GM12878 (cell line): ENCODE results near the gene UHRF1. TPM values are rescaled to one million over a fixed set of nuclear protein-coding genes. Genes with fewer than 3 reads are reported as not detected.

Experiments
- ATAC-seq: fragments of 200-7000 bp; cut with Tn5 transposase; 3 replicates; pipeline ENCODE4 v1.9.1; 2020; ENCODE audit warnings: mild to moderate bottlenecking, moderate library complexity
- BruUV-seq: library from RNA; stranded (reverse); fragments of 400-500 nt; replicated peaks from 2 replicates; lab custom pipeline; 2021; lab: Mats Ljungman, UMichigan
- CTCF ChIA-PET: fragments of 300-600 bp; sonication (Branson Sonifier 250); formaldehyde crosslinking; extraction: SDS; loops from one replicate; lab custom pipeline; 2021; ENCODE audit warnings: inconsistent platforms; lab: Yijun Ruan, JAX
- POLR2A ChIA-PET: fragments of 350-600 bp; formaldehyde crosslinking; extraction: SDS; loops from one replicate; lab custom pipeline; 2021; ENCODE audit warnings: inconsistent platforms; lab: Charles Lee
- RAD21 ChIA-PET: fragments of 300-600 bp; sonication (Branson Sonifier 250); formaldehyde crosslinking; loops from one replicate; lab custom pipeline; 2023; ENCODE audit warnings: antibody characterized with exemption; ENCODE audit not compliant: unreplicated experiment; lab: Charles Lee
- SMC1A ChIA-PET: fragments of 300-600 bp; sonication (Branson Sonifier 250); formaldehyde crosslinking; loops from one replicate; lab custom pipeline; 2023; ENCODE audit not compliant: unreplicated experiment, uncharacterized antibody; lab: Charles Lee
- DNase-seq: peaks from one replicate; pipeline ENCODE4 v3.0.0-alpha.2; 2011; ENCODE audit warnings: low read depth, low spot score
- FAIRE-seq: peaks from 3 replicates; lab custom pipeline; 2011; peaks lifted over from hg19 to GRCh38; lab: Jason Lieb, UNC
- H2AFZ ChIP-seq: 2 replicates; pipeline ENCODE4 v1.6.0; 2011; ENCODE audit warnings: low read depth, low read length, control low read depth; ENCODE audit not compliant: control insufficient read depth
- H3K27ac ChIP-seq: 2 replicates; pipeline ENCODE4 v1.5.1; 2011; ENCODE audit warnings: control low read depth; ENCODE audit not compliant: control insufficient read depth, insufficient read depth
- H3K27me3 ChIP-seq, 2 experiments: replicated peaks in 1 of 2; 2 replicates each; pipeline versions ENCODE4 v1.6.0 to v1.6.1; 2011; ENCODE audit warnings: low read length in 1 of 2; ENCODE audit not compliant: control insufficient read depth in 2 of 2, insufficient read depth in 2 of 2
- H3K36me3 ChIP-seq, 2 experiments: 2 replicates each; pipeline ENCODE4 v1.5.1; 2011; ENCODE audit warnings: low read length in 1 of 2; ENCODE audit not compliant: control insufficient read depth in 2 of 2, insufficient read depth in 2 of 2
- H3K4me1 ChIP-seq: 2 replicates; pipeline ENCODE4 v1.6.1; 2011; ENCODE audit warnings: mild to moderate bottlenecking, low read length, moderate library complexity, mixed read lengths; ENCODE audit not compliant: control insufficient read depth, insufficient read depth
- H3K4me2 ChIP-seq: 2 replicates; pipeline ENCODE4 v1.6.0; 2011; ENCODE audit warnings: control low read depth; ENCODE audit not compliant: control insufficient read depth, insufficient read depth
- H3K4me3 ChIP-seq: fragments of 200-600 bp; sonication (generic); 2 replicates; pipeline ENCODE4 v1.5.1; 2016
- H3K79me2 ChIP-seq: 2 replicates; pipeline ENCODE4 v1.6.0; 2011; ENCODE audit warnings: low read length; ENCODE audit not compliant: control insufficient read depth, insufficient read depth
- H3K9ac ChIP-seq: 2 replicates; pipeline ENCODE4 v1.8.0; 2011; ENCODE audit warnings: low read length, control low read depth, mixed read lengths; ENCODE audit not compliant: control insufficient read depth, insufficient read depth
- H3K9me3 ChIP-seq: replicated peaks from 3 replicates; pipeline ENCODE4 v1.5.1; 2011; ENCODE audit warnings: mild to moderate bottlenecking, low read length; ENCODE audit not compliant: control insufficient read depth, insufficient read depth
- H4K20me1 ChIP-seq: 2 replicates; pipeline ENCODE4 v1.6.0; 2011; ENCODE audit not compliant: control insufficient read depth, insufficient read depth
- EED ChIP-seq: sonication (generic); IDR thresholded peaks from 2 replicates; pipeline ENCODE4 v1.6.1; 2016; ENCODE audit warnings: antibody characterized with exemption, low read depth
- HSF1 ChIP-seq: fragments of 150-350 bp; IDR thresholded peaks from 2 replicates; pipeline ENCODE4 v1.6.1; 2014; ENCODE audit warnings: mild to moderate bottlenecking, low read depth, low read length
- MEF2B ChIP-seq: fragments of 450-650 bp; IDR thresholded peaks from 2 replicates; pipeline ENCODE4 v1.6.1; 2018; ENCODE audit warnings: mild to moderate bottlenecking, moderate library complexity; ENCODE audit not compliant: partially characterized antibody, poor library complexity, severe bottlenecking
- NR2C2 ChIP-seq: IDR thresholded peaks from 2 replicates; pipeline ENCODE4 v1.6.1; 2011; ENCODE audit warnings: borderline replicate concordance, low read depth; ENCODE audit not compliant: control insufficient read depth, insufficient read length
- RAD51 ChIP-seq: fragments of 450-650 bp; IDR thresholded peaks from 2 replicates; pipeline ENCODE4 v1.6.1; 2016; ENCODE audit warnings: moderate library complexity, mild to moderate bottlenecking, inconsistent platforms
- STAT1 ChIP-seq: fragments of 450-650 bp; conservative IDR thresholded peaks from 2 replicates; pipeline ENCODE4 v1.6.1; 2014; ENCODE audit warnings: antibody characterized with exemption, mild to moderate bottlenecking
- ZNF207 ChIP-seq: fragments of 450-650 bp; IDR thresholded peaks from 2 replicates; pipeline ENCODE4 v1.6.1; 2014; ENCODE audit warnings: antibody characterized with exemption, mild to moderate bottlenecking, borderline replicate concordance
- ZNF274 ChIP-seq: IDR thresholded peaks from one replicate; pipeline ENCODE4 v1.8.0; 2011; ENCODE audit not compliant: insufficient read length, insufficient read depth
- WGBS: methylation state at CpG from one replicate; pipeline ENCODE4 v1.1.6; 2016; ENCODE audit warnings: low lambda C conversion rate; ENCODE audit not compliant: insufficient replicate concordance, insufficient coverage; ENCODE audit errors: missing lambda C conversion rate; 5-methylcytosine and 5-hydroxymethylcytosine counted together
- in situ Hi-C: fragments of 300-500 bp; cut with MboI; formaldehyde crosslinking; loops from 9 replicates; pipeline ENCODE4 v1.14.3; 2018; ENCODE audit warnings: mixed read lengths
- intact Hi-C: fragments of 100-400 bp; cut with micrococcal nuclease; formaldehyde crosslinking; loops from one replicate; pipeline ENCODE4 v1.14.2; 2022; ENCODE audit not compliant: unreplicated experiment
- polyA plus RNA-seq, 11 experiments: library from polyadenylated mRNA; depleted of rRNA in 4 of 11; unstranded in 6 of 11; stranded (reverse) in 5 of 11; fragments of >200 nt; fragmentation: Nextera tagmentation in 4 of 11; fragmentation: Illumina TruSeq in 1 of 11; extraction: Ambion mirVana in 4 of 11; extraction: Trizol in 1 of 11; gene quantifications; 1 replicate in 1 of 11; 2 replicates in 10 of 11; pipeline versions ENCODE4 v1.2.1 to v1.2.3, GENCODE V29; 2011 to 2016; ENCODE audit warnings: inconsistent platforms in 2 of 11, missing spikeins in 2 of 11, low read depth in 1 of 11
- total RNA-seq, 4 experiments: library from RNA; depleted of rRNA in 3 of 4; stranded (reverse); fragments of >200 nt in 3 of 4; fragmentation: Illumina TruSeq in 1 of 4; extraction: Trizol in 1 of 4; gene quantifications; 2 replicates each; pipeline versions ENCODE4 v1.2.1 to v1.2.3, GENCODE V29; 2013 to 2021

The UHRF1 gene
- total and polyA plus RNA-seq, 10 of the 15 experiments (the other 5 are each of a cell fraction or from before 2014, with no cell fraction given): 13.0 to 109 (median 37.7) TPM

GRCh38 chr19:5002143-5002542, 92.8 kb downstream of the UHRF1 start:
- Histone ChIP-seq H3K9ac (no peak overlapping the region), H3K4me2 (no peak overlapping the region), H2AFZ (no peak overlapping the region), H3K36me3 (peaks cover 4 to 9% of the 10 kb centered on the region in 2 experiments; a peak in 3 of 4 replicates), H3K4me3 (no peak overlapping the region), H3K27ac (no peak overlapping the region), H3K27me3 (no peaks in the 10 kb centered on the region), H3K4me1 (no peaks in the 10 kb centered on the region), H3K9me3 (no peaks in the 10 kb centered on the region; the same call in 2 of the 3 replicates), H4K20me1 (no peaks in the 10 kb centered on the region), H3K79me2 (peaks cover 29% of the 10 kb centered on the region)
- ChIA-PET POLR2A (no interaction called here), CTCF (interaction anchor here (0.8 to 1.9 kb wide), 6 partner anchors 9 to 44 kb away, joined by 3 to 20 read pairs (median 5); no protein-coding TSS in a partner anchor), RAD21 (interaction anchor here (0.8 to 1.2 kb wide), 2 partner anchors 29 to 132 kb away, joined by 3 to 5 read pairs; no protein-coding TSS in a partner anchor), SMC1A (interaction anchor here (1.2 to 1.9 kb wide), 2 partner anchors 25 to 29 kb away, joined by 4 to 9 read pairs; no protein-coding TSS in a partner anchor)
- no peak for DNase-seq
- no peak for FAIRE-seq
- ATAC-seq: no peak
- intact Hi-C loops (no loop called here), in situ Hi-C loops (no loop called here)
- no TSS peak for BruUV-seq
- 93% methylated on average over 4 of the region's 4 CpGs for WGBS
- TF ChIP-seq EED (no peak), RAD51 (no peak), STAT1 (no peak), MEF2B (no peak)

GRCh38 chr19:5003781-5004180, 94.5 kb downstream of the UHRF1 start:
- POLR2A ChIA-PET: no interaction called here
- in situ Hi-C loops (no loop called here), intact Hi-C loops (no loop called here)
- Histone ChIP-seq H3K9ac (no peak overlapping the region), H3K9me3 (no peaks in the 10 kb centered on the region; the same call in 2 of the 3 replicates), H3K4me1 (no peaks in the 10 kb centered on the region), H3K4me2 (no peak overlapping the region), H3K79me2 (peaks cover 29% of the 10 kb centered on the region), H4K20me1 (no peaks in the 10 kb centered on the region), H3K27me3 (no peaks in the 10 kb centered on the region), H3K4me3 (no peak overlapping the region), H3K36me3 (peaks cover 0 to 6% of the 10 kb centered on the region in 2 experiments; a peak in 2 of 4 replicates), H2AFZ (no peak overlapping the region), H3K27ac (no peak overlapping the region)
- ATAC-seq: no peak
- no TSS peak for BruUV-seq
- RAD21 ChIA-PET: no interaction called here
- DNase-seq: no peak
- CTCF ChIA-PET: interaction anchor here (0.5 to 1.9 kb wide), 2 partner anchors 21 to 27 kb away, joined by 3 to 6 read pairs; no protein-coding TSS in a partner anchor
- no peak for FAIRE-seq
- TF ChIP-seq ZNF207 (no peak), NR2C2 (no peak), ZNF274 (no peak), HSF1 (no peak)
- 78% methylated on average over 18 of the region's 18 CpGs for WGBS
- SMC1A ChIA-PET: no interaction called here
